Right atrium auricular region (tissue), 2 donors: ENCODE data around the gene PRMT5. TPM values are rescaled to one million over a fixed set of nuclear protein-coding genes. Genes with fewer than 3 reads are reported as not detected.
A peak's percentile ranks its signal among the peaks of the same experiment; 100 is the strongest.

Source experiments
- DNase-seq: peaks from one replicate; pipeline ENCODE4 v3.0.0-alpha.2; 2019; ENCODE audit warnings: low spot score
- H3K27ac ChIP-seq, 2 donors: fragments of 200-600 bp; sonication (generic); 1 replicate in 1 of 2; 2 replicates in 1 of 2; pipeline ENCODE4 v1.5.1; 2016 to 2019
- H3K27me3 ChIP-seq, 2 donors: fragments of 200-600 bp; sonication (generic); one replicate each; pipeline versions ENCODE4 v1.5.1 to v1.6.0; 2017 to 2019
- H3K36me3 ChIP-seq: fragments of 200-600 bp; sonication (generic); one replicate; pipeline ENCODE4 v1.5.1; 2016
- H3K4me1 ChIP-seq, 2 donors: fragments of 200-600 bp; sonication (generic); one replicate each; pipeline versions ENCODE4 v1.5.1 to v1.6.0; 2017 to 2019
- H3K4me3 ChIP-seq, 2 donors: fragments of 200-600 bp; sonication (generic); 1 replicate in 1 of 2; 2 replicates in 1 of 2; pipeline ENCODE4 v1.5.1; 2017 to 2019; ENCODE audit warnings: mild to moderate bottlenecking in 1 of 2, moderate library complexity in 1 of 2
- H3K9me3 ChIP-seq, 2 donors: fragments of 200-600 bp; sonication (generic); one replicate each; pipeline ENCODE4 v1.5.1; 2019
- CTCF ChIP-seq, 2 donors: fragments of 200-600 bp; sonication (generic); IDR thresholded peaks; one replicate each; pipeline ENCODE4 v1.5.1; 2019; ENCODE audit warnings: antibody characterized with exemption in 2 of 2
- total RNA-seq, 2 donors: library from RNA; depleted of rRNA; stranded (reverse); fragments of >200 nt; gene quantifications; one replicate each; pipeline ENCODE4 v1.1.0, GENCODE V29; 2016

Gene PRMT5
- total RNA-seq, 2 donors from 2014 or later = 23.3 to 55.1 TPM

GRCh38 chr14:22890416-22890815 is 38.8 kb downstream of the PRMT5 start:
- Histone ChIP-seq H3K27ac (no peak overlapping the region), H3K4me1 (peaks cover 0 to 16% of the 10 kb centered on the region in 2 donors), H3K36me3 (no peaks in the 10 kb centered on the region), H3K4me3 (no peak overlapping the region), H3K27me3 (no peaks in the 10 kb centered on the region), H3K9me3 (no peaks in the 10 kb centered on the region)
- DNase-seq = no peak
- no peak for TF ChIP-seq CTCF (IDR thresholded peaks at IDR 0.05)

- H3K9me3 ChIP-seq = no peaks in the 10 kb centered on the region
- no peak overlapping the region for H3K4me3 ChIP-seq
- DNase-seq = no peak
- no peaks in the 10 kb centered on the region for H3K27me3 ChIP-seq
- no peak overlapping the region for H3K27ac ChIP-seq
- H3K4me1 ChIP-seq = peaks cover 0 to 16% of the 10 kb centered on the region in 2 donors
- no peak for TF ChIP-seq CTCF (IDR thresholded peaks at IDR 0.05)
- H3K36me3 ChIP-seq = no peaks in the 10 kb centered on the region
These were observed 40.5 kb downstream of the PRMT5 start for GRCh38 chr14:22888662-22889061.

GRCh38 chr14:22887990-22888378 is 41.2 kb downstream of the PRMT5 start:
- no peak for DNase-seq
- Histone ChIP-seq H3K36me3 (no peaks in the 10 kb centered on the region), H3K4me1 (peaks cover 0 to 19% of the 10 kb centered on the region in 2 donors), H3K9me3 (no peaks in the 10 kb centered on the region), H3K27ac (no peak overlapping the region), H3K27me3 (no peaks in the 10 kb centered on the region), H3K4me3 (no peak overlapping the region)
- TF ChIP-seq CTCF (IDR thresholded peaks at IDR 0.05) = no peak

GRCh38 chr14:22887260-22887989 is 41.8 kb downstream of the PRMT5 start:
- Histone ChIP-seq H3K9me3 (no peaks in the 10 kb centered on the region), H3K4me3 (peak overlapping the region; percentile 49 to 51), H3K27ac (peak overlapping the region in 1 of 2 donors; percentile 41), H3K4me1 (peaks cover 0 to 19% of the 10 kb centered on the region in 2 donors), H3K36me3 (no peaks in the 10 kb centered on the region), H3K27me3 (no peaks in the 10 kb centered on the region)
- no peak for TF ChIP-seq CTCF (IDR thresholded peaks at IDR 0.05)
- no peak for DNase-seq

- H3K27ac ChIP-seq = peak overlapping the region in 1 of 2 donors; percentile 41
- peak overlapping the region; percentile 49 to 51 for H3K4me3 ChIP-seq
- DNase-seq = peak; percentile 62
- TF ChIP-seq CTCF (IDR thresholded peaks at IDR 0.05) = no peak
- H3K9me3 ChIP-seq = no peaks in the 10 kb centered on the region
- no peaks in the 10 kb centered on the region for H3K27me3 ChIP-seq
- peaks cover 0 to 19% of the 10 kb centered on the region in 2 donors for H3K4me1 ChIP-seq
- no peaks in the 10 kb centered on the region for H3K36me3 ChIP-seq
These were observed 42.5 kb downstream of the PRMT5 start for GRCh38 chr14:22886500-22887259.
